GM19351 (cell line): ENCODE data around the gene DUOX1.
"Not testable (repeated sequence)": the region's sequence is repeated elsewhere in the genome, so short reads cannot be mapped to it uniquely, and the experiment has no call there.

Experiments
- ATAC-seq: cut with Tn5 transposase; IDR thresholded peaks from one replicate; pipeline ENCODE4 v1.9.1; 2021; ENCODE audit warnings: mild to moderate bottlenecking, moderate library complexity; ENCODE audit not compliant: unreplicated experiment

Gene DUOX1

GRCh38 chr15:45120081-45120972, 9.5 kb upstream of the DUOX1 start:
- ATAC-seq, result no peak

GRCh38 chr15:45121020-45121419, 8.8 kb upstream of the DUOX1 start:
- no peak for ATAC-seq

GRCh38 chr15:45121706-45122417, 7.9 kb upstream of the DUOX1 start:
- no peak for ATAC-seq

- ATAC-seq, result no peak
These were observed 7.1 kb upstream of the DUOX1 start for GRCh38 chr15:45122719-45123118.

GRCh38 chr15:45123397-45123796, 6.4 kb upstream of the DUOX1 start:
- ATAC-seq, result no peak

GRCh38 chr15:45126535-45127158, 3.1 kb upstream of the DUOX1 start:
- no peak for ATAC-seq

GRCh38 chr15:45128971-45129639, 689 bp upstream of the DUOX1 start:
- ATAC-seq, result no peak

GRCh38 chr15:45130291-45131000, 652 bp downstream of the DUOX1 start:
- ATAC-seq, result no peak

- no peak for ATAC-seq
These were observed 1.7 kb downstream of the DUOX1 start for GRCh38 chr15:45131510-45131909.

- no peak for ATAC-seq
These were observed 3.2 kb downstream of the DUOX1 start for GRCh38 chr15:45132844-45133560.

- no peak for ATAC-seq
These were observed 3.7 kb downstream of the DUOX1 start for GRCh38 chr15:45133561-45133920.

GRCh38 chr15:45134046-45134445, 4.3 kb downstream of the DUOX1 start:
- ATAC-seq, result no peak

GRCh38 chr15:45134682-45135604, 5.1 kb downstream of the DUOX1 start:
- no peak for ATAC-seq

GRCh38 chr15:45135705-45136377, 6.0 kb downstream of the DUOX1 start:
- not testable (repeated sequence) for ATAC-seq

- ATAC-seq, result no peak
These were observed 6.6 kb downstream of the DUOX1 start for GRCh38 chr15:45136378-45136764.

GRCh38 chr15:45137703-45138102, 7.9 kb downstream of the DUOX1 start:
- no peak for ATAC-seq

- no peak for ATAC-seq
These were observed 9.3 kb downstream of the DUOX1 start for GRCh38 chr15:45138814-45139765.
